ENCODE results near the gene TMEM212. TPM values are rescaled to one million over a fixed set of nuclear protein-coding genes. Genes with fewer than 3 reads are reported as not detected.

Gene TMEM212
- total and polyA plus RNA-seq, 2 experiments from 2014 or later: not detected

- 52% methylated on average over 4 of the region's 4 CpGs for WGBS (ENCODE audit: low lambda C conversion rate, missing lambda C conversion rate)
- DNase-seq (ENCODE audit: low spot score): peak; percentile 83
- TF ChIP-seq EZH2phosphoT487 (IDR thresholded peaks at IDR 0.05; ENCODE audit: low read depth, severe bottlenecking, unreplicated experiment) (no peak), EZH2 (IDR thresholded peaks at IDR 0.05; ENCODE audit: borderline replicate concordance) (no peak)
- TF ChIP-seq, protein P1, sequence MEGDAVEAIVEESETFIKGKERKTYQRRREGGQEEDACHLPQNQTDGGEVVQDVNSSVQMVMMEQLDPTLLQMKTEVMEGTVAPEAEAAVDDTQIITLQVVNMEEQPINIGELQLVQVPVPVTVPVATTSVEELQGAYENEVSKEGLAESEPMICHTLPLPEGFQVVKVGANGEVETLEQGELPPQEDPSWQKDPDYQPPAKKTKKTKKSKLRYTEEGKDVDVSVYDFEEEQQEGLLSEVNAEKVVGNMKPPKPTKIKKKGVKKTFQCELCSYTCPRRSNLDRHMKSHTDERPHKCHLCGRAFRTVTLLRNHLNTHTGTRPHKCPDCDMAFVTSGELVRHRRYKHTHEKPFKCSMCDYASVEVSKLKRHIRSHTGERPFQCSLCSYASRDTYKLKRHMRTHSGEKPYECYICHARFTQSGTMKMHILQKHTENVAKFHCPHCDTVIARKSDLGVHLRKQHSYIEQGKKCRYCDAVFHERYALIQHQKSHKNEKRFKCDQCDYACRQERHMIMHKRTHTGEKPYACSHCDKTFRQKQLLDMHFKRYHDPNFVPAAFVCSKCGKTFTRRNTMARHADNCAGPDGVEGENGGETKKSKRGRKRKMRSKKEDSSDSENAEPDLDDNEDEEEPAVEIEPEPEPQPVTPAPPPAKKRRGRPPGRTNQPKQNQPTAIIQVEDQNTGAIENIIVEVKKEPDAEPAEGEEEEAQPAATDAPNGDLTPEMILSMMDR (IDR thresholded peaks at IDR 0.05; ENCODE audit: poor library complexity): no peak
- Histone ChIP-seq H3K27ac (peak overlapping the region; percentile 96), H3K4me2 (peak overlapping the region; percentile 89), H2AFZ (no peak overlapping the region), H3K9me2 (replicated peaks; ENCODE audit: insufficient read depth) (no peaks in the 10 kb centered on the region), H3K27me3 (no peaks in the 10 kb centered on the region), H3K79me2 (peaks cover 10% of the 10 kb centered on the region), H3K4me3 (no peak overlapping the region), H3K4me1 (ENCODE audit: insufficient read depth) (peaks cover 17% of the 10 kb centered on the region), H3K36me3 (replicated peaks; ENCODE audit: insufficient read depth, low read depth) (no peaks in the 10 kb centered on the region), H4K20me1 (ENCODE audit: insufficient read depth, poor library complexity, severe bottlenecking) (no peaks in the 10 kb centered on the region), H3K9me3 (ENCODE audit: low read depth) (no peaks in the 10 kb centered on the region)
Measured at GRCh38 chr3:171811295-171811912, 31.7 kb upstream of the TMEM212 start.

DNA sequence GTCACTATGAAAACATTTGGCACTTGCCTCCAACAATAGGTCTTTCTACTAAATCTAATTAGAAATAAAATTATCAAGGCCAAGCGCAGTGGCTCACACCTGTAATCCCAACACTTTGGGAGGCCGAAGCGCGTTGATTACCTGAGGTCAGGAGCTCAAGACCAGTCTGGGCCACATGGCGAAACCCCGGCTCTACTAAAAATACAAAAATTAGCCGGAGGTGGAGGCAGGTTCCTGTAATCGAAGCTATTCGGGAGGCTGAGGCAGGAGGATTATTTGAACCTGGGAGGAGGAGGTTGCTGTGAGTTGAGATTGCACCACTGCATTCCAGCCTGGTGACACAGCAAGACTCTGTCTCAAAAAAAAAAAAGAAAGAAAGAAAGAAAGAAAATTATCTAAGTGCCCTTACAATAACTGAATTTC lies 31.2 kb upstream of the TMEM212 start:
- H3K9me2 ChIP-seq (replicated peaks; ENCODE audit: insufficient read depth): no peaks in the 10 kb centered on the region
- no peaks in the 10 kb centered on the region for H3K27me3 ChIP-seq
- H3K27ac ChIP-seq: peak overlapping the region; percentile 96
- no peak overlapping the region for H3K4me3 ChIP-seq
- H3K9me3 ChIP-seq (ENCODE audit: low read depth): no peaks in the 10 kb centered on the region
- DNase-seq (ENCODE audit: low spot score): peak; percentile 40
- no peaks in the 10 kb centered on the region for H4K20me1 ChIP-seq (ENCODE audit: insufficient read depth, poor library complexity, severe bottlenecking)
- WGBS (ENCODE audit: low lambda C conversion rate, missing lambda C conversion rate): 79% methylated on average over 9 of the region's 9 CpGs
- H3K4me2 ChIP-seq: no peak overlapping the region
- H3K79me2 ChIP-seq: peaks cover 10% of the 10 kb centered on the region
- H2AFZ ChIP-seq: no peak overlapping the region
- no peaks in the 10 kb centered on the region for H3K36me3 ChIP-seq (replicated peaks; ENCODE audit: insufficient read depth, low read depth)
- TF ChIP-seq, protein P1 (IDR thresholded peaks at IDR 0.05; ENCODE audit: poor library complexity): no peak
- no peak for TF ChIP-seq EZH2phosphoT487 (IDR thresholded peaks at IDR 0.05; ENCODE audit: low read depth, severe bottlenecking, unreplicated experiment)
- TF ChIP-seq EZH2 (IDR thresholded peaks at IDR 0.05; ENCODE audit: borderline replicate concordance): no peak
- H3K4me1 ChIP-seq (ENCODE audit: insufficient read depth): peaks cover 13% of the 10 kb centered on the region

- TF ChIP-seq, protein P1 (IDR thresholded peaks at IDR 0.05; ENCODE audit: poor library complexity): no peak
- TF ChIP-seq EZH2phosphoT487 (IDR thresholded peaks at IDR 0.05; ENCODE audit: low read depth, severe bottlenecking, unreplicated experiment): no peak
- no peak for TF ChIP-seq EZH2 (IDR thresholded peaks at IDR 0.05; ENCODE audit: borderline replicate concordance)
- Histone ChIP-seq H3K4me1 (ENCODE audit: insufficient read depth) (peaks cover 10% of the 10 kb centered on the region), H3K27ac (peak overlapping the region; percentile 96), H3K9me2 (replicated peaks; ENCODE audit: insufficient read depth) (no peaks in the 10 kb centered on the region), H3K9me3 (ENCODE audit: low read depth) (no peaks in the 10 kb centered on the region), H2AFZ (no peak overlapping the region), H3K79me2 (peaks cover 3% of the 10 kb centered on the region), H3K4me3 (no peak overlapping the region), H3K36me3 (replicated peaks; ENCODE audit: insufficient read depth, low read depth) (no peaks in the 10 kb centered on the region), H3K27me3 (no peaks in the 10 kb centered on the region), H4K20me1 (ENCODE audit: insufficient read depth, poor library complexity, severe bottlenecking) (no peaks in the 10 kb centered on the region), H3K4me2 (no peak overlapping the region)
- DNase-seq (ENCODE audit: low spot score): no peak
- 91% methylated on average over 2 of the region's 2 CpGs for WGBS (ENCODE audit: low lambda C conversion rate, missing lambda C conversion rate)
Measured at GRCh38 chr3:171812811-171813210, 30.3 kb upstream of the TMEM212 start.
